Dermis microvascular lymphatic vessel endothelial cell (primary cell): ENCODE data around the gene CDK5. TPM values are rescaled to one million over a fixed set of nuclear protein-coding genes. Genes with fewer than 3 reads are reported as not detected.
"Not testable (repeated sequence)": the region's sequence is repeated elsewhere in the genome, so short reads cannot be mapped to it uniquely, and the experiment has no call there.

Experiments
- DNase-seq, 2 donors: peaks; one replicate each; pipeline versions ENCODE4 v3.0.0 to v3.0.0-alpha.2; 2010; ENCODE audit warnings: low read depth in 2 of 2
- total RNA-seq: library from RNA; depleted of rRNA; stranded (reverse); fragments of >200 nt; gene quantifications from 2 replicates; pipeline ENCODE4 v1.2.1, GENCODE V29; 2014

CDK5 gene
- total RNA-seq, 1 donor from 2014 or later, result 17.3 TPM

- peak in 1 of 2 donors; percentile 23 for DNase-seq
Measured at GRCh38 chr7:151058781-151059366, 1.2 kb upstream of the CDK5 start.

GRCh38 chr7:151057989-151058780 is 488 bp upstream of the CDK5 start:
- peak; percentile 99 to 100 for DNase-seq

- no peak for DNase-seq
Measured at GRCh38 chr7:151056666-151057505, 811 bp downstream of the CDK5 start.

GRCh38 chr7:151056283-151056665 is 1.4 kb downstream of the CDK5 start:
- no peak for DNase-seq

GRCh38 chr7:151053751-151054150 is 3.9 kb downstream of the CDK5 start:
- DNase-seq, result no peak

- no peak for DNase-seq
Measured at GRCh38 chr7:151053096-151053495, 4.6 kb downstream of the CDK5 start.

GRCh38 chr7:151051108-151051507 is 6.6 kb downstream of the CDK5 start:
- peak in 1 of 2 donors; percentile 80 for DNase-seq

GRCh38 chr7:151048911-151049463 is 8.7 kb downstream of the CDK5 start:
- DNase-seq, result no peak

- DNase-seq, result no peak
Measured at GRCh38 chr7:151047976-151048815, 9.5 kb downstream of the CDK5 start, which contains the start of gene ASIC3. Gene ASIC3, plus strand, starts transcription at chr7:151048531. Its CDS starts 355 bp downstream, at chr7:151048886.

GRCh38 chr7:151046603-151047573 is 10.8 kb downstream of the CDK5 start:
- peak in 1 of 2 donors; percentile 16 for DNase-seq

- no peak for DNase-seq
Measured at GRCh38 chr7:151045967-151046366, 11.7 kb downstream of the CDK5 start.

- no peak for DNase-seq
Measured at GRCh38 chr7:151045262-151045661, 12.4 kb downstream of the CDK5 start.

- no peak for DNase-seq
Measured at GRCh38 chr7:151043959-151044358, 13.7 kb downstream of the CDK5 start.

GRCh38 chr7:151043449-151043848 is 14.2 kb downstream of the CDK5 start:
- not testable (repeated sequence) for DNase-seq

GRCh38 chr7:151040616-151041375 is 16.9 kb downstream of the CDK5 start:
- DNase-seq, result no peak

- peak in 1 of 2 donors; percentile 37 for DNase-seq
Measured at GRCh38 chr7:151039850-151040548, 17.7 kb downstream of the CDK5 start.

- peak; percentile 63 to 98 for DNase-seq
Measured at GRCh38 chr7:151038951-151039849, 18.5 kb downstream of the CDK5 start.
